ENCODE data around the gene SDSL.

- TF ChIP-seq CTCF (IDR thresholded peaks at IDR 0.05; ENCODE audit: insufficient read depth, low read length, poor library complexity, severe bottlenecking), result no peak
- TF ChIP-seq EZH2phosphoT487 (conservative IDR thresholded peaks at IDR 0.05; ENCODE audit: low read length), result no peak
Observed at GRCh38 chr12:113436586-113436985, 14.4 kb downstream of the SDSL start.

All from SU-DHL-6 (cell line).